HL-60/S4 treated with phorbol 12-myristate 13-acetate at 8.2 ng/mL for 4 days and 3 days (cell line): ENCODE data around the gene TENT4B.

Experiments used
- in situ Hi-C: fragments of 300-500 bp; cut with MboI; formaldehyde crosslinking; loops from 2 replicates; pipeline ENCODE4 v1.15.0; 2022; ENCODE audit warnings: low sequenced_read_pairs

TENT4B gene

DNA sequence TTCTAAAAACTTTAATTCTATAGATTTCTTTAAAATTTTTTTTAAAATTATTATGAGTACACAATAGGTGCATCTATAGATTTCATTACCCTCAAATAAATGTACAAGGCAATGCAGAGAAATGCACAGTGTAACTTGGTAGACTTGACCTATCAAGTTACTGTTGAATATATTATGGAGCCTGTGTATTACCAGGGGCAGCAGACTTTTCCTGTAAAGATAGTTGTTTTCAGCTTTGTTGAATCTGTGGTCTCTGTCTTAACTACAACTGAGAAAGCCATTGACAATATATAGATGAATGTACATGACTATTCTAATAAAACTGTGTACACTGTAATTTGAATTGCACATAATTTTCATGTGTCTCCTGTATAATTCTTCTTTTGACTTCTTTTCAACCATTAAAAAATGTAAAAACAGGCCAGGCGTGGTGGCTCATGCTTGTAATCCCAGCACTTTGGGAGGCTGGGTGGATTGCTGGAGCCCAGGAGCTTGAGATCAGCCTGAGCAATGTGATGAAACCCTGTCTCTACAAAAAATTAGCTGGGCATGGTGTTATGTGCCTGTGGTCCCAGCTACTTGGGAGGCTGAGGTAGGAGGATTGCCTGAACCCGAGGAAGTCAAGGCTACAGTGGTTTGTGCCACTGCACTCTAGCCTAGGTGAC is 39.4 kb downstream of the TENT4B start:
- in situ Hi-C loops, result no loop called here

DNA sequence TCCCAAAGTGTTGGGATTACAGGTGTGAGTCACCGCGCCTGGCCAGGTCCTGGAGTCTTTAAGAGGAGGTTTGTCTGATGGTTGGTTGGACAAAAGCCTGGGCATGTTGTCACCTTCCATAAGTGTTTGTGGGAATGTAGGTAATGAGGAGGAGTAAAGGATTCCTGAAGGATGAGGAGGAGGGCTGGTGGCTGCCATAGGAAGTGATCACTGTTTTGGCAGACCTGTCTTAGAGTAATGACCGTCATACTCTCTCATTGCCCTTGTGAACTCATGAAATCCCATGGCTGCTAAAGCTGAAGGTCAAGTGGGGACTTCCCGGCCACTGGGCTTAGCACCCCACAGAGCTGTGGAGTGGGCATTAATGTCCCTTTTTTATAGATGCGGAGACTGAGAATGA is 40.5 kb downstream of the TENT4B start:
- in situ Hi-C loops, result no loop called here

DNA sequence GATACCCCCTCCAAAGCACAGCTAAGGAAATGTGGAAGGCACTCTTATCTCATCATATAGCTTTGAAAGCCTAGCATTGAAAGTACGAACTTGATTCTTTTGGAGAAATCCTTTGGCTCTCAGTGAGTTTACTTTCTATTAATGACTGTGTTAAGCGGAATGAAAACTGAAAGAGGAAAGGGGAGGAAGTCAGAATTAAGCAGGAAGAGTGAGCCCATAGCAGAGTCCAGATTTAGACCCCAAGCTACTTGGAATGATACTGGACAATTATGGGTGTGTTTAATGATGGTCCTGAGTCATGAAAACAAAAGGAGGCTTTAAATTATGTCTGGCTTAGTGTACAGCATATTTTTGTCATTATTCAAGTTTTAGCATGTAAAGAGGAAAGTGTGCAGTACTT is 42.2 kb downstream of the TENT4B start:
- in situ Hi-C loops, result no loop called here

DNA sequence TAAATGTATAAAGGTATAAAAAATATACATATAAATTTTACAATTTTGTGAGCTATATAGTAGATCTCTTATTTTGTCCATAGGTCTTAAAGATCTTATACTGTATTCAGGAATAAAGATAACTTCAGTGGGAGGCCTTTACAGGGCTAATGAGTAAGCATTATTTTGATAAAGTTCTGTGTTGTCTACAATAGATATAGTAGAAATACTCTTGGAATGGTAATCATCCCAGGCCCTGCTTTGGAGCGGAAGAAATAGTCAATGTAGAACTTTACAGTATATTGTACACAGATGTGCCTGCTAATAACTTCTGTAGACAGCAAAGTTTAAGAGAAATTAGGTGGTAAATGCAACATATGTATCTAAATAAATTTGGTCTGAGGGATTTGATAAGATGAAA is 42.6 kb downstream of the TENT4B start:
- in situ Hi-C loops, result no loop called here

DNA sequence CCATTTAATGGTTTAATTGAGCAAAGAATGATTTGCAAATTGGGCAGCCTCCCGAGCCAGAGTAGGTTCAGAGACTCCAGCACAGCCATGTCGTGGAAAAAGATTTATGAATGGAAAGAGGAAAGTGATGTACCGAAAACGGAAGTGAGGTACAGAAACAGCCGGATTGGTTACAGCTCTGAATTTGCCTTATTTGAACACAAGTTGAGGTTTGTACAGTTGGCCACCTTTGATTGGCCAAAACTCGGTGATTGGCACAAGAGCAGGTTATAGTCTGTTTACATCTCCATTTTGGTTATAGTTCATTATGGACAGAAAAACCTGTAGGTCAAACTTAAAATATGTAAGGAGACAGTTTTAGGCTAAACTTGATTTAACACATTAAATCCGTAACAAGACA is 44.5 kb downstream of the TENT4B start:
- in situ Hi-C loops, result no loop called here

DNA sequence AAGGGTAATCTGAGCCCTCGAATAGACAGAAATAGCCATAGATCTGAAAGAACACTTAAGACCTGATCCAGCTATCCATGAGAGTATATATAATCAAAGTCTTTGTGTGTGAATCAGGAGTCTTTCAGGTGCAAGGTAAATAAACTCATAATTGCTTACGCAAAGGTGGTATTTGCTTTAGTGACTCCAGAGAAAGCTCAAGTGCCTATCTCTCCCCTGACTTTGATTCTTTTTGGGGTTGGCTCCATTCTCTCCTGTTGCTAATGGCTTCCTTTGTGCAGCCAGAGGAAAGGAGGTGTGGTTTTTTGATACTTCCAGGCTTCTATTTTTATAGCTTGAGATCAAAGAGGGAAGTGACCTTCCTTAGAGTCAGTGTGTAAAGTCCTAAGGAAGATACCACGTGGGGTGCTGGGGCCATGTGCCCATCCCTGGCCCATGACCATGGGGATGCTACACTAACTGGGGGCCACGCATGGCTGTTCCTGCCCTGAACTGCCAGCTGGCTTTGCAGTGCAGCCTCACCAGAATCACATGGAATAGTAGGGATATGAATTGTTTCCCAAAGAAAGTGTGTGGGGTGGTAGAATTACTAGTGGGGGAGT is 45.8 kb downstream of the TENT4B start:
- in situ Hi-C loops, result no loop called here

DNA sequence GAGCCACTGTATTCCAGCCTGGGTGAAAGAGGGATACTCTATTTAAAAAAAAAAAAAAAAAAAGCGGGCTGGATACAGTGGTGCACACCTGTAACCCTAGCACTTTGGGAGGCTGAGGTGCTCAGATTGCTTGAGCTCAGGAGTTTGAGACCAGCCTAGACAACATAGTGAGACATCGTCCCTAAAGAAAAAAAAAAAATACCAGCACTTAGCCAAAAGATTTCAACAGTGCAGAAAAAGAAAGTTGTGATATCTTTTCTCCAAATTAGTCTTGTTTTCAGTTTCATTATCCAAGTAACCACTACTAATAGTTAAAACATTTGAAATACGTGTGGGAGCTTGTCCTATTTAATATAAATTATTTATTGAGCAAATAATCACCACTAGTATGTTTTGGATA is 48.7 kb downstream of the TENT4B start:
- in situ Hi-C loops, result no loop called here

DNA sequence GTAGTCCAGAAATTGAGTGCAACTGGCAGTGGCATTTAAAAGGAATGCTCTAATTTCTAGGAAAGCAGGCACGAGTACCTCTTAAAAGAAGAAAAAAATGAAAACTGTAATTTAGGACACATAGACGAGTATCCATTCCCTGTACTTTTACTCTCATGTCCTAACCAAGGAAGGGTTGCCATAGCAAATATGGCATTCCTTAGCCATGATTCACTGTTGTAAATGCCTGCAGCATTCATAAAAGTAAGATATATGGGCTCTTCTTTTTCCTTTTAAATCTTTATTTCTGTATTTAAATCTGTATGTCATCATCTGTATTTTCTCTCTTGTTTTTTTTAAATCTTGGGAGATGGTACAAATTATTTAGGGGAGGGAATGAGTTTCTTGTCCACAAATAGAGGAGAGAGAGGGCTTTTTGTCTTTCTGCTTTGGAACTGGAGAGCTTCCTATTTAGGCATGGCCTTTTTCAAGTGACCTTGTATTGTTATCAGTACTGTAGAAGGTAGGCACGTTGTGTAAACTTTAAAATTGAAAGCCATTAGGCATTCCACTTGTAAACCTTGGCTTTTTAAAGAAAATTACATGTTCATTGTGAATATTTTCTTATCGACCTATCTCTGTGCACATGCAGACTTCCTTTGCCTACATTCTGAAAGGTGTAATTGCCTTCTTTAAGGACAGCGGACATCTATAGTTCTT is 50.0 kb downstream of the TENT4B start:
- in situ Hi-C loops, result no loop called here

DNA sequence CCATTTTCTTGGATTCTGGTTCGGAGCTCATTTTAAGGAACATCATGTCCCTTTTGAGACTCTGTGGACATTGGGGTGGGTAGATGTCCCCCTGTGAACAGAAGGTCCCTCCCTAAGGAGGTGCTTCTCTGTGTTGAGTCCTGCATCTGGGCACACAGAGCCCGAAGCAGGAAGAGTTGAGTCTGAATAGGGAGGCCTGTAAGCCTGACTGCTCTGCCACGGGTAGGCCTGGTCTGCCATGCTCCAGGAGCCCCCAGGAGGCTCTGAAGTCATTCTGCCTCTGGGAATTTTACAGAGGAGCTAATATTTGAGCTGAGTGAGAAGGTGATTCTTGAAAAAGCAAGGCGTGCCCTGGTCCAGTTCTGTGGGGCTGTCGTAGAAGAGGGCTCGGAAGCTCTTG is 50.6 kb downstream of the TENT4B start:
- in situ Hi-C loops, result no loop called here

DNA sequence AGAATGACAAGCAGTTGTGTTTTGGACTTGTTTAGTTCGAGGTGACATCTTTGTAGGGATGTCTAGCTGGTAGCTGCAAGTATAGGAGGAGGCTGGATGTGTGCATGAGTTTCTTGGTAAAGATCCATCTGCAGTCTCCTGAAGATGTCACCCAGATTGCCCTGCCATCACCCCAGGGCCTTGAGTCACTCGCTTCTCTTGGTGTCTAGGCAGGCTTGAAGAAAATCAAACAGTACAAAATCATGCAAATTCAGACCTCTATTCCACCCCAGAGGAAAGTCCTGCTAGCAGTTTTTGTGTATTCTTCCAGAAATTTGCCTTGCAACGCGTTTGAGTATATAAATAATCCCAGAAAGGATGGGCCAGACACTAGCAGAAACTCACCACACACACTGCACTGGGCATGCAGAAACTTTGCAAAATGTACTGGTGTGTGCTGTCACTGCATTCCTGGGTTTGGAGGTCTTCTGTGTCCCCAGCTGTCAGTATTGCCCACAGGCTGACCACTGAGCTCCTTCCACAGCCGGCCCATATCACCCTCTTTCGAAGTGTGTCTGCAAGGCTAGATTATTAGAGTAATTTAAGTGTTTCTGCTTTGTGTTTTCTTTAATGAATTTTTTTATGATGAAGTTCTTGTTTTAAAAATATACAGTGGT is 51.5 kb downstream of the TENT4B start:
- in situ Hi-C loops, result no loop called here

DNA sequence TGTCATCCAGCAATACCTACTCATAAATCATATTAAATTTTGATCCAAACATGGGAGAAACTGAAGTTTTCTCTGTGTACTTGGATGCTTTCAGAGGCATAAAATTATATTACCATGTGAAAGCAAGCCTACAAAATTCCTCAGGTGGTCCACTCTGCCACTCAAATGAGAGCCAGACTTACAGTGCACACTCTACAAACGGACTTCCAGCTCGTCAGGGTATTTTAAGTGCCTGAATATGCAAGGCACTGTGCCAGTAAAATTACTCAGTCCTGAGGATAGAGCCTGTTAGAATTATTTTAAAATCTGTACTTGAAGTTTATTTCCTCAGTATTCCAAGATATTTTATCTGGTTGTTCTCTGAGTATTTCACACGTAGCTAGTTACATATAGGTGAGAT is 54.5 kb downstream of the TENT4B start:
- in situ Hi-C loops, result no loop called here

DNA sequence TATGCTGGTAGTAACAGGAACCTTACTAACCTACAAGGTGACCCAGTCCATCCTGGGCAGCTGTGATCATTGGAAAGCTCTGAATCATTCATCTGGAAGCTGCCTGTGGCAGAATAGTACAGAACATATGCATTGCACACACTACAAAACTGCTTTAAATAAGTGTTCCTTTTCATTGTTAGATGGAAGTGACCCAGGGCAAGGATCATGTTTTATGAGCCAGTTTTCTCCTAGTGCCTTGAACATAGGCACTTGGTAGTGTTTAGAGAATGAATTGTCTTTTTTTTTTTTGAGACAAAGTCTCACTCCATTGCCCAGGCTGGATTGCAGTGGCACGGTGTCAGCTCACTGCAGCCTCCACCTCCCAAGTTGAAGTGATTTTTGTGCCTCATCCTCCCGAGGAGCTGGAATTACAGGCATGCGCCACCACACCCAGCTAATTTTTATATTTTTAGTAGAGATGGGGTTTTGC is 55.4 kb downstream of the TENT4B start:
- in situ Hi-C loops, result no loop called here

DNA sequence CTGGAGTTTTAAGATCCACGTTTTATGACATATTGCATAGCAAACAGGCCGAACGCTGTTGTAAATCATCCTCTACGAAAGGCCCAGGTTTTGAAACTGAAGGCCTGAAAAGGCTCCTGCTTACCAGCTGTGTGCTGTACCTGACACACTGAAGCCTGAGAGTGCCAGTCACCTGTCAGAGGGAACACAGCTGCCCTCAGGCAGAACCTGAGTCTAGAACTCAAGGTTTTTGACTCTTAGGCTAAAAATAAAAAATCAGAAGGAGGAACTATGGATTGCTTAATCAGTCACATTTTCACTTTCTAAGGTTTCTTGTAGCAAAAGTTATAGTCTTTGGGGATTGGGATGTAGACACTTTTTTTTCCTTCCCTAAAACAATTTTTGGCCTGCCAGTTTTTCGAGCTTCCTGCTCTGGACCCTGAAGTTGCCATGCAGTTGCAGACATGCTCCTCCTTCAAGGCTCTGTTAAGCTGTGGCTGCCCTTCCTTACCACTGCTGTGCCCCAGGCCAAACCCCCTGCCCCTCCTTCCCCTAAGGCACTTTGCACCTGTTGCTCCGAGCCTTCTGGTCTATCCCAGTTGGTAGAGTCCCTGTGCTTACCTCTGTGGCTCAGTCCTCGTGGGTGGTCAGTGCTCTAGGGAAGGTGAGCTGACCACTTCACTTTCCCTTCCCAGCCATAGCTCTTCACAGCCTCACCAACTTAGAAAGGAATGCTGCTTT is 56.6 kb downstream of the TENT4B start:
- in situ Hi-C loops, result loop anchor here (10.0 kb wide), 1 partner anchor 185 kb away; the partner anchor contains the start of gene CNEP1R1

DNA sequence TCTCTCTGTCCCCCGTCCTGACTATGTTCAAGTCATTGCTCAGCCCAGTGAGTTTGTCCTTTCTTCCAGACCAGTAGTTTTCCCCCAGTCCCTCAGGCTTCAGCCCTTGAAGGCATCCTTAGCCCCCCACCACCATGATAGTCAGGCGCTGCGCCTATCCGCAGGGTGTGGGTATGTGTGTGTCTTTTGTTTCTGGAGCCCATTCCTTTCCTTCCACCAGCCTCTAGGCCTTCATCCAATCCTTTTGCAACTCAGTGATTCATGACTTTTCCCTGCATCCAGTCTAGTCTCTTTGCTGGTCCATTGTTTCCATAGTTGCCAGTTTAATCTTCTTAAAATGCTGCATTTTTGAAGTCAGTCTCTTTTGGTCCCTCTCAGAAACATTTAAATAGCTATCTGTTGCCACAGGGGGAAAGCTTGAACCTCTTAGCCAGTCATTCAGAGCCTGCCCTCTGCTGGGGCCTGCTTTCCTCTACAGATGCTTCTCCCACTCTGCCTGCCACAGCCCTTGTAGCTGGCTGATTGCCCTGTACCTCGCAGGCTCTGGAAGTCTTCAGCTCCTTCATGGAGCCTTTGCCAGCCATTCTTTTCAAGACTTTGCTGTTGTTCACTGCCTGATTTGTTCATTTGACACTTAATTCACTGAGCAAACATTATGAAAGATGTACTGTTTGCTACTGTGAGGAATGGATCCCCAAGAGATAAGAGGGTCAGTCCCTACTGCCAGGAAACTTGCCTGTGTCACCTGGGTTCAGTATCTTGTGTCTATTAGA is 57.3 kb downstream of the TENT4B start:
- in situ Hi-C loops, result loop anchor here (10.0 kb wide), 1 partner anchor 186 kb away; the partner anchor contains the start of gene CNEP1R1

DNA sequence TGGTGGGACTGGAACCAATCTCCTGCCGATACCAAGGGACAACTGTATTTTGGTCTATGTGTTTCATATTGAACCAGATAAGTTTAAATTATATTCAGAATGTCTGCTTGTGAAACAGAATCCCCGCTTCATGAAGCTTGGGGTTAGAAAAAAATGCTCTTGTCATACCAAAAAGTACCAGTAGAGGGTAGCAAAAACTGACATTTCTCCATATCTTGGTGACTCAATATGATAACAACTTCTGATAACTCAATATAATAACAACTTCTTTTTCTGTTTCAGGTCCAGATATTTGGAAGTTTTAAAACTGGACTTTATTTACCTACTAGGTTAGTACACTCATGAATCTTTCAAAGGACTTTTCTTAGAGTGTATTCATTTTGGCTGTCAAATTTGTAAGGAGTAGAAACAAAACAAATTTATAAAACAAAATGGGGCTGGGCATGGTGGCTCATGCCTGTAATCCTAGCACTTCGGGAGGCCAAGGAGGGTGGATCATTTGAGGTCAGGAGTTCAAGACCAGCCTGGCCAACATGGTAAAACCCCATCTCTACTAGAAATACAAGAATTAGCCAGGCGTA is 60.9 kb downstream of the TENT4B start:
- in situ Hi-C loops, result loop anchor here (10.0 kb wide), 1 partner anchor 189 kb away; the partner anchor contains the start of gene CNEP1R1

DNA sequence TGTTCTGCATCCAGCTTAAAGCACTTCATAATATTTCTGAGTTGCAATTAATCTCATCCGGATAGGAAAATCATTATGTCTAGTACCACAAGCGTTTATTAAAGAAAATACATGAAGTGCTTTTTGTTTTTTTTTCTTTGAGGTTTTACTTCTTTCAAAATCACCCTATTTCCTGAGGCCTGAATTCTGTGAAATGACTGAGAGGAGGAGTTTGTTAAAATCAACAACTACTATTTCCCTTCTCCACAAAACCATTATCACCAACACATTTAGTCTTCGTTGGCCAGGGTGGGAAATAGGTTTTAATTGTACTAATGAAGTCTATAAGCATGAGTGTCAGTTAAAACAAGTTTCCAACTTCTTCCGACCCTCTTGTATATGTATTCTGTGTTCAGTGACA is 62.6 kb downstream of the TENT4B start:
- in situ Hi-C loops, result loop anchor here (10.0 kb wide), 1 partner anchor 191 kb away; the partner anchor contains the start of gene CNEP1R1

DNA sequence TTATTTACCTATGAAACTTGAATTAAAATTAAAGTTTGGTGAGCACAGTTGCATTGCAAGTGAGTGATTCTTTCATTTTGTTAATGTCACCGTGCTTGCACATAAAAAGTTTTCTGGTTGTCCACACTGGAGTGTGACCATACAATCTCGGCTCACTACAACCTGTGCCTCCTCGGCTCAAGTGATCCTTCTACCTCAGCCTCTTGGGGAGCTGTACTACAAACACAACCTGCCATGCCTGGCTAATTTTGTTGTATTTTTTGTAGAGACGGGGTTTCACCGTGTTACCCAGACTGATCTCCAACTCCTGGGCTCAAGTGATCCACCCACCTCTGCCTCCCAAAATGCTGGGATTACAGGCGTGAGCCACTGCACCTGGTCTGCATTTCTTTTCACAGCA is 63.1 kb downstream of the TENT4B start:
- in situ Hi-C loops, result loop anchor here (10.0 kb wide), 1 partner anchor 191 kb away; the partner anchor contains the start of gene CNEP1R1

DNA sequence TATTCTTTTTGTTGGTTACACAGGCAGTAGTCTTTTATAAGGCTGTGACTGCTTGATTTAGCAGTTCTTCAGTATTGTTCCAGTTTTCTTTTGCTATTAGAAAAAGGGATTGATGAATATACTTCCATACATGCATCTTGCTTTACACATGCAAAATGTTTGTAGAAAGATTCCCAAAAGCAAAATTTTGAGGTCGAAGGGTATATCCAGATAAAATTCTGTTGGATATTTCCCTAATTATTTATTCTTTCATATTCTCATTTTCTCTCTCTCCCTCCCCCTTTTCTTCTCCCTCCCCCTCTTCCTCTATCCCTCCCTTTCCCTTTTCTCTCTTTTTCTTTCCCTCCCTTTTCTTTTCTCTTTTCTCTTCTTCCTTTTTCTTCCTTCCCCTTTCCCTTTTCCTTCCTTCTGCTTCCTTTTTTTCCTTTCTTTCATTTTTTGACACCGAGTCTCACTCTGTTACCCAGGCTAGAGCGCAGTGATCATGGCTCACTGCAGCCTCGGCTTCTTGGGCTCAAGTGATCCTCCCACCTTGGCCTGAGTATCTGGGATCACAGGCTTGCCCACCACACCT is 66.4 kb downstream of the TENT4B start:
- in situ Hi-C loops, result loop anchor here (10.0 kb wide), 1 partner anchor 195 kb away; the partner anchor contains the start of gene CNEP1R1

DNA sequence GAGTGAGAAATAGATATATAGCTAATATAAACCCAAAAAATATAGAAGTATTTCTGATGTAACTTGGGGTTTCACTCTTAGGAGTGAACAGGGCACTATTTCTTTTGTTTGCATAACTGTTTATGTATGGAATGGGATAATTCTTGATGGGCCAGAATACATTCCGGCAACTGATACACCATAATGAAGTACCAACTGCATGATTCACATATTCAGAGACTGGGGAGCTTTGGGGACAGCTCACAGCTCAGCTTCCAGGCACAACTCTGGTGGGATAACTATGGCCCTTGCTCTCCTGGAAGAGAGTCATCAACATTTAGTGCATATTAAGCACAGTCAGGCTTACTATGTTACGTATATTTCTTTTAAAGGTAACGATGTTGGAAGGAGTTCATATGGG is 71.2 kb downstream of the TENT4B start:
- in situ Hi-C loops, result loop anchor here (10.0 kb wide), 1 partner anchor 131 kb away; no protein-coding TSS in a partner anchor
